Urinary bladder (tissue), 4 donors: Measurements from ENCODE around the gene DAD1. TPM values are rescaled to one million over a fixed set of nuclear protein-coding genes. Genes with fewer than 3 reads are reported as not detected.
"Not testable (repeated sequence)": the region's sequence is repeated elsewhere in the genome, so short reads cannot be mapped to it uniquely, and the experiment has no call there.

Experiments
- DNase-seq: peaks from one replicate; pipeline ENCODE4 v3.0.0-alpha.2; 2015; ENCODE audit errors: extremely low spot score
- H3K27ac ChIP-seq: one replicate; pipeline ENCODE4 v1.5.1; 2013; ENCODE audit warnings: low read depth, mild to moderate bottlenecking, moderate library complexity
- H3K36me3 ChIP-seq: one replicate; pipeline ENCODE4 v1.6.1; 2013; ENCODE audit warnings: mild to moderate bottlenecking, moderate library complexity; ENCODE audit not compliant: insufficient read depth
- H3K4me1 ChIP-seq: one replicate; pipeline ENCODE4 v1.6.1; 2013; ENCODE audit warnings: mild to moderate bottlenecking, moderate library complexity; ENCODE audit not compliant: insufficient read depth
- H3K4me3 ChIP-seq: one replicate; pipeline ENCODE4 v1.5.1; 2013; ENCODE audit warnings: low read depth, low read length
- WGBS: extraction: QIAGEN DNeasy Blood & Tissue Kit; methylation state at CpG from one replicate; pipeline ENCODE4 v1.1.7; 2013; 5-methylcytosine and 5-hydroxymethylcytosine counted together
- polyA plus RNA-seq: library from polyadenylated mRNA; stranded (reverse); fragments of 200-250 nt; gene quantifications from one replicate; pipeline ENCODE4 v1.2.3, GENCODE V29; 2013
- total RNA-seq: library from RNA; depleted of rRNA; stranded (reverse); fragments of >200 nt; gene quantifications from one replicate; pipeline ENCODE4 v1.2.3, GENCODE V29; 2014
- donor health status: healthy with polysubstance abuse.
- donor health status: healthy.

Gene DAD1
- total and polyA plus RNA-seq, 2 donors = 214 to 222 TPM

DNA sequence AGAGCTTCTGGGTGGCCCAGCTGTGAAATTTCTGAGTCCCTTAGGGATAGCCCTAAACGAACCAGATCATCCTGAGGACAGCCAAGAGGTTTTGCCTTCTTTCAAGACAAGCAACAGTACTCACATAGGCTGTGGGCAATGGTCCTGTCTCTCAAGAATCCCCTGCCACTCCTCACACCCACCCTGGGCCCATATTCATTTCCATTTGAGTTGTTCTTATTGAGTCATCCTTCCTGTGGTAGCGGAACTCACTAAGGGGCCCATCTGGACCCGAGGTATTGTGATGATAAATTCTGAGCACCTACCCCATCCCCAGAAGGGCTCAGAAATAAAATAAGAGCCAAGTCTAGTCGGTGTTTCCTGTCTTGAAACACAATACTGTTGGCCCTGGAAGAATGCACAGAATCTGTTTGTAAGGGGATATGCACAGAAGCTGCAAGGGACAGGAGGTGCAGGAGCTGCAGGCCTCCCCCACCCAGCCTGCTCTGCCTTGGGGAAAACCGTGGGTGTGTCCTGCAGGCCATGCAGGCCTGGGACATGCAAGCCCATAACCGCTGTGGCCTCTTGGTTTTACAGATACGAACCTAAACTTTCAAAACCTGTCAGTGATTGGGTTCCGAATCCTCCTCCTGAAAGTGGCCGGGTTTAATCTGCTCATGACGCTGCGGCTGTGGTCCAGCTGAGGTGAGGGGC lies 38.9 kb downstream of the DAD1 start:
- DNase-seq = no peak
- H3K4me1 ChIP-seq = no peaks in the 10 kb centered on the region
- no peaks in the 10 kb centered on the region for H3K36me3 ChIP-seq
- no peak overlapping the region for H3K4me3 ChIP-seq
- H3K27ac ChIP-seq = peak overlapping the region; percentile 12
- 61% methylated on average over 11 of the region's 11 CpGs for WGBS

DNA sequence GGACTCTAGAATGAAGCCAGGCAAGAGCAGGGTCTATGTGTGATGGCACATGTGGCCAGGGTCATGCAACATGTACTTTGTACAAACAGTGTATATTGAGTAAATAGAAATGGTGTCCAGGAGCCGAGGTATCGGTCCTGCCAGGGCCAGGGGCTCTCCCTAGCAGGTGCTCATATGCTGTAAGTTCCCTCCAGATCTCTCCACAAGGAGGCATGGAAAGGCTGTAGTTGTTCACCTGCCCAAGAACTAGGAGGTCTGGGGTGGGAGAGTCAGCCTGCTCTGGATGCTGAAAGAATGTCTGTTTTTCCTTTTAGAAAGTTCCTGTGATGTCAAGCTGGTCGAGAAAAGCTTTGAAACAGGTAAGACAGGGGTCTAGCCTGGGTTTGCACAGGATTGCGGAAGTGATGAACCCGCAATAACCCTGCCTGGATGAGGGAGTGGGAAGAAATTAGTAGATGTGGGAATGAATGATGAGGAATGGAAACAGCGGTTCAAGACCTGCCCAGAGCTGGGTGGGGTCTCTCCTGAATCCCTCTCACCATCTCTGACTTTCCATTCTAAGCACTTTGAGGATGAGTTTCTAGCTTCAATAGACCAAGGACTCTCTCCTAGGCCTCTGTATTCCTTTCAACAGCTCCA lies 39.6 kb downstream of the DAD1 start:
- no peak overlapping the region for H3K4me3 ChIP-seq
- no peak for DNase-seq
- H3K36me3 ChIP-seq = no peaks in the 10 kb centered on the region
- no peak overlapping the region for H3K27ac ChIP-seq
- no peaks in the 10 kb centered on the region for H3K4me1 ChIP-seq
- 88% methylated on average over 6 of the region's 6 CpGs for WGBS

DNA sequence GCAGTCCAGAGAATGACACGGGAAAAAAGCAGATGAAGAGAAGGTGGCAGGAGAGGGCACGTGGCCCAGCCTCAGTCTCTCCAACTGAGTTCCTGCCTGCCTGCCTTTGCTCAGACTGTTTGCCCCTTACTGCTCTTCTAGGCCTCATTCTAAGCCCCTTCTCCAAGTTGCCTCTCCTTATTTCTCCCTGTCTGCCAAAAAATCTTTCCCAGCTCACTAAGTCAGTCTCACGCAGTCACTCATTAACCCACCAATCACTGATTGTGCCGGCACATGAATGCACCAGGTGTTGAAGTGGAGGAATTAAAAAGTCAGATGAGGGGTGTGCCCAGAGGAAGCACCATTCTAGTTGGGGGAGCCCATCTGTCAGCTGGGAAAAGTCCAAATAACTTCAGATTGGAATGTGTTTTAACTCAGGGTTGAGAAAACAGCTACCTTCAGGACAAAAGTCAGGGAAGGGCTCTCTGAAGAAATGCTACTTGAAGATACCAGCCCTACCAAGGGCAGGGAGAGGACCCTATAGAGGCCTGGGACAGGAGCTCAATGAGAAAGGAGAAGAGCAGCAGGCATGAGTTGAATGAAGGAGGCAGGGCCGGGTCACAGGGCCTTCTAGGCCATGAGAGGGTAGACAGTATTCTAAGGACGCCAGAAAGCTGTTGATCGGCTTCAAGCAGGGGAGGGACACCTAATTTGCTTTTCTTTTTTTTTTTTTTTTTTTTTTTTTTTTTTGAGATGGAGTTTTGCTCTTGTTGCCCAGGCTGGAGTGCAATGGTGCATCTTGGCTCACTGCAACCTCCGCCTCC lies 40.9 kb downstream of the DAD1 start:
- 91% methylated on average over 8 of the region's 8 CpGs for WGBS
- H3K27ac ChIP-seq = no peak overlapping the region
- H3K36me3 ChIP-seq = no peaks in the 10 kb centered on the region

GRCh38 chr14:22547313-22547947 lies 41.6 kb downstream of the DAD1 start:
- no peaks in the 10 kb centered on the region for H3K4me1 ChIP-seq
- H3K4me3 ChIP-seq = no peak overlapping the region
- DNase-seq = no peak
- no peaks in the 10 kb centered on the region for H3K36me3 ChIP-seq
- WGBS = 78% methylated on average over 9 of the region's 9 CpGs
- no peak overlapping the region for H3K27ac ChIP-seq

More for the DNA sequence above, 40.9 kb downstream of the DAD1 start:
- no peaks in the 10 kb centered on the region for H3K4me1 ChIP-seq
- H3K4me3 ChIP-seq = no peak overlapping the region
- no peak for DNase-seq

DNA sequence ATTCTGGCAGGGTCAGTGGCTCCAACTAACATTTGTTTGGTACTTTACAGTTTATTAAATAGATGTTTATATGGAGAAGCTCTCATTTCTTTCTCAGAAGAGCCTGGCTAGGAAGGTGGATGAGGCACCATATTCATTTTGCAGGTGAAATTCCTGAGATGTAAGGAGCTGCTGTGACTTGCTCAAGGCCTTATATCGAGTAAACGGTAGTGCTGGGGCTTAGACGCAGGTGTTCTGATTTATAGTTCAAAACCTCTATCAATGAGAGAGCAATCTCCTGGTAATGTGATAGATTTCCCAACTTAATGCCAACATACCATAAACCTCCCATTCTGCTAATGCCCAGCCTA lies 42.3 kb downstream of the DAD1 start:
- H3K36me3 ChIP-seq = no peaks in the 10 kb centered on the region
- no peak for DNase-seq
- no peak overlapping the region for H3K27ac ChIP-seq
- no peaks in the 10 kb centered on the region for H3K4me1 ChIP-seq
- WGBS = 75% methylated on average over 3 of the region's 3 CpGs
- H3K4me3 ChIP-seq = no peak overlapping the region

GRCh38 chr14:22545842-22546721 lies 42.9 kb downstream of the DAD1 start:
- Histone ChIP-seq H3K4me3 (no peak overlapping the region), H3K36me3 (no peaks in the 10 kb centered on the region), H3K4me1 (no peaks in the 10 kb centered on the region), H3K27ac (peak overlapping the region; percentile 58)
- DNase-seq = no peak
- WGBS = 43% methylated on average over 9 of the region's 9 CpGs

GRCh38 chr14:22544881-22545420 lies 44.1 kb downstream of the DAD1 start:
- no peaks in the 10 kb centered on the region for H3K4me1 ChIP-seq
- H3K36me3 ChIP-seq = no peaks in the 10 kb centered on the region
- no peak for DNase-seq
- WGBS = 84% methylated on average over 8 of the region's 8 CpGs
- H3K27ac ChIP-seq = no peak overlapping the region
- no peak overlapping the region for H3K4me3 ChIP-seq

DNA sequence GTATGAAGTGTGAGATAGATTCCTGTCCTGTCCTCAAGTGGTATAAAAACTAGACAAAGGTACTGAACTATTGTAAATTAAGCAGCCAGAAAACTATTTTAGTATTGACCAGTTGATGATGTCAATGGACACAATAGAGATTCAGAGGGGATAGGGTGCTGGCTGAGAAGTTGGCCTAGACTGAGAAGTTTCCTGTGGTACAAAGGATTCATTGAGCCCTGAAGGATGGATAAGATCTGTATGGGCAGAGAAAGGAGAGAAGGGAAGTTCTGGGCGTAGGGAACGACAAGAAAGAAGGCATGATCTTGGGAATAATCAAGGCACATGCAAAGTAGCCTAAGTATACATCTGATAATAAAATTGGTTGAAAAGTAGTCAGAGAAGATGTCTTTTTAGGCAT lies 44.6 kb downstream of the DAD1 start:
- no peak for DNase-seq
- no peaks in the 10 kb centered on the region for H3K36me3 ChIP-seq
- H3K4me1 ChIP-seq = no peaks in the 10 kb centered on the region
- WGBS = 94% methylated on average over 2 of the region's 2 CpGs
- H3K4me3 ChIP-seq = no peak overlapping the region
- H3K27ac ChIP-seq = no peak overlapping the region

DNA sequence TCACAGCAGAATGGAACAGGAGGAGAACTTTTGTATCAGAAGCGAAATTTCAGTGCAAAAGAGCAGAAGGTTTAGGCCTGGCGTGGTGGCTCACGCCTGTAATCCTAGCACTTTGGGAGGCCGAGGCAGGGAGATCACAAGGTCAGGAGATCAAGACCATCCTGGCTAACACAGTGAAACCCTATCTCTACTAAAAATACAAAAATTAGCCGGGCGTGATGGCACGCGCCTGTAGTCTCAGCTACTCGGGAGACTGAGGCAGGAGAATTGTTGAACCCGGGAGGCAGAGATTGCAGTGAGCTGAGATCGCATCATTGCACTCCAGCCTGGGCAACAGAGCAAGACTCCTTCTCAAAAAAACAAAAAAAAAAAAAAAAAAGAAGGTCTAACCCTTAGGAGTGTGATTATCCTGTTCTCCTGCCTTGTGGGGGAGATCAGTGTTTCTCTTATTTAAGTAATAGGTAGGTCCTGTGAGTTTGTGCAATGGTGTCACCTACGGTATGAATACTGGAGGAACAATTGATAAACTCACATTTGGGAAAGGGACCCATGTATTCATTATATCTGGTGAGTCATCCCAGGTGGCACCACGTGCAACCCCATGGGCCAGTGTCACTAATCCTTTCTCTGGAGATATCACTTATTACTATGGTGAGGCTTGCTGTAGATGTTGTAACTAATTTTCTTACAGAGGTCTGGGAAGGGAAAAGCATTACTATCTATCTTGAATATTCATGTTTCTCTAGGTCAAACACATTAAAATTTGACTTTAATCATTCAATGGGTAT lies 45.3 kb downstream of the DAD1 start:
- 98% methylated on average over 13 of the region's 13 CpGs for WGBS
- H3K27ac ChIP-seq, DNase-seq, H3K4me1 ChIP-seq, H3K36me3 ChIP-seq, H3K4me3 ChIP-seq: not testable (repeated sequence)

DNA sequence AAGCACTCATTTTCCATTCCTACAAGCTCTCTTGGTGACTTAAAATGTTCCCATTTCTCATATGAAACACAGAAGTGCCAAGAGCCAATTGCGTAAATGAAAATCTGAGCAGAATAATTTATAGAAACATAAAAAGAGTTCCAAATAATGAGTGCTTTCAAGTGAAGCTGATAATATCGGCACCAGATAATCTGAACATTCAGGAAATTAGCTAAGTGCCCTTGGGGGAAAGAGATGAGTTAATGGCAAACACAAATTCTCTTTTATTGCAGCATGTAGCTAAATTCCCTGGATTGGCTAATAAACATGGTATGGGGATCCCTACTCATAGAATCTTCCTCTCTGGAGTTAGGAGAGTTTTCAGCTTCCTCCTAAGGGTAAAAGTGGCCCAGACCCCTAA lies 46.7 kb downstream of the DAD1 start:
- H3K27ac ChIP-seq = no peak overlapping the region
- H3K4me3 ChIP-seq = no peak overlapping the region
- WGBS = 82% methylated on average over 2 of the region's 2 CpGs
- no peak for DNase-seq
- no peaks in the 10 kb centered on the region for H3K36me3 ChIP-seq
- H3K4me1 ChIP-seq = no peaks in the 10 kb centered on the region

GRCh38 chr14:22541721-22542120 lies 47.3 kb downstream of the DAD1 start:
- WGBS = 95% methylated on average over 5 of the region's 5 CpGs
- Histone ChIP-seq H3K36me3 (no peaks in the 10 kb centered on the region), H3K4me3 (no peak overlapping the region), H3K4me1 (no peaks in the 10 kb centered on the region), H3K27ac (no peak overlapping the region)
- DNase-seq = no peak

GRCh38 chr14:22540811-22541360 lies 48.1 kb downstream of the DAD1 start:
- DNase-seq = no peak
- Histone ChIP-seq H3K27ac (no peak overlapping the region), H3K36me3 (no peaks in the 10 kb centered on the region), H3K4me1 (no peaks in the 10 kb centered on the region), H3K4me3 (no peak overlapping the region)
- 79% methylated on average over 4 of the region's 4 CpGs for WGBS
